Measurements from ENCODE around the gene SUCLG2. TPM values are rescaled to one million over a fixed set of nuclear protein-coding genes. Genes with fewer than 3 reads are reported as not detected.

The SUCLG2 gene
- total RNA-seq, 2 experiments from 2014 or later: 28.3 to 44.7 TPM

DNA sequence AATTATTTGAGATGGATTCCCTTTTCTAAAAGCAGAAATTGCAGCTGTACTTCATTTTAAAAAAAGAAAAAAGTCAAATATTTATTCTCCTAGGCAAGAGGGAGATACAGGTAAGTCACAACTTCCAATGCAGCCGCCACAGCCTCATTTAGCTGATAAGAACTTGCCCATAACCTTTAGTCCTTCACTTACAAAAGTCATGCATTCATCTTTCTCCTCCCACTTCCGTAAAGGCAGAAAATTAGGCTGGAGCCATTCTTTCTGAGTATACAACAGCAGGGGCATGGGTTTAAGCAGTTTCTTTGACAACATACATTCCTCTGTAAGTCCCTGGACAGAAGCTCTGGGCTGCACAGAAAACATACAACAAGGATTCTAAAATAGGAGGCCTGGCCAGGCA, 4.3 kb downstream of the SUCLG2 start:
- Histone ChIP-seq H3K4me2 (ENCODE audit: low read length) (0 out of 2 replicates have a peak overlapping the region, but pooled peaks have one; percentile 94), H3K27ac (ENCODE audit: low read depth, low read length, poor library complexity, severe bottlenecking) (no peak overlapping the region), H3K4me3 (ENCODE audit: low read depth, low read length, poor library complexity, severe bottlenecking) (no peak overlapping the region), H3K79me2 (ENCODE audit: insufficient read depth, low read depth, low read length) (peaks cover 13% of the 10 kb centered on the region; the same call in 1 of the 2 replicates), H2AFZ (ENCODE audit: low read length) (no peak overlapping the region), H3K36me3 (ENCODE audit: insufficient read depth, low read length) (peaks cover 30% of the 10 kb centered on the region), H3K4me1 (ENCODE audit: insufficient read depth, low read length, poor library complexity, severe bottlenecking) (peaks cover 51% of the 10 kb centered on the region), H4K20me1 (ENCODE audit: insufficient read depth, low read length) (no peaks in the 10 kb centered on the region), H3K9me2 (ENCODE audit: insufficient read depth, low read length) (no peaks in the 10 kb centered on the region), H3K9me3 (ENCODE audit: low read length) (peaks cover under 1% of the 10 kb centered on the region; the same call in 1 of the 2 replicates)
- DNase-seq (ENCODE audit: low spot score): no peak
- ChIA-PET POLR2A (interaction anchor here (0.8 kb wide), 1 partner anchor 269 kb away, joined by 4 read pairs; no protein-coding TSS in a partner anchor), CTCF (ENCODE audit: unreplicated experiment) (no interaction called here)
- no peak for TF ChIP-seq EZH2phosphoT487 (IDR thresholded peaks at IDR 0.05; ENCODE audit: borderline replicate concordance, low read depth, low read length)
- TF ChIP-seq CTCF (conservative IDR thresholded peaks at IDR 0.05; ENCODE audit: low read length): no peak
- no TSS peak for BruUV-seq (replicated peaks)
- intact Hi-C loops (cut with micrococcal nuclease; ENCODE audit: unreplicated experiment): loop anchor here (10.0 kb wide), 1 partner anchor 605 kb away; no protein-coding TSS in a partner anchor

DNA sequence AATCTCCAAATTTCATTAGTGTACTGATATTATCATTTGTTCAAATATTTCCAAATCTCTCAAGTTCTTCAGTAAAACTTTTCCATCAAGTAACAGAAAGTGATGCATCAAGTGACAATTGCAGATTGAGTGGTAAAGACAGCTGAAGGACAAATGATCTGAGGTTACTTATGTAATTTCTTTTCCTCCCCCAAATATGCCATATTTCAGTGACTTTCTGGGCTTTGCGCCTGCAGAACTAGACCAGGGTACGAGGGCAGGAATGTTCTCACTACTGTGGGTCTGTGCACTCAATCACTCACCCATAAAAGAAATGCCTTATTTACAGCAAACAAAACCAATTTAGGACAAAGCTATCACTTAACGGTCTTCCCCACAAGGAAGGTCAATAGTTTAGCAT, 4.7 kb downstream of the SUCLG2 start:
- intact Hi-C loops (cut with micrococcal nuclease; ENCODE audit: unreplicated experiment): loop anchor here (10.0 kb wide), 1 partner anchor 605 kb away; no protein-coding TSS in a partner anchor
- Histone ChIP-seq H4K20me1 (ENCODE audit: insufficient read depth, low read length) (no peaks in the 10 kb centered on the region), H2AFZ (ENCODE audit: low read length) (no peak overlapping the region), H3K4me2 (ENCODE audit: low read length) (no peak overlapping the region), H3K36me3 (ENCODE audit: insufficient read depth, low read length) (peaks cover 30% of the 10 kb centered on the region), H3K27ac (ENCODE audit: low read depth, low read length, poor library complexity, severe bottlenecking) (no peak overlapping the region), H3K4me3 (ENCODE audit: low read depth, low read length, poor library complexity, severe bottlenecking) (no peak overlapping the region), H3K9me2 (ENCODE audit: insufficient read depth, low read length) (no peaks in the 10 kb centered on the region), H3K9me3 (ENCODE audit: low read length) (no peaks in the 10 kb centered on the region), H3K79me2 (ENCODE audit: insufficient read depth, low read depth, low read length) (peaks cover 17% of the 10 kb centered on the region; the same call in 1 of the 2 replicates), H3K4me1 (ENCODE audit: insufficient read depth, low read length, poor library complexity, severe bottlenecking) (peaks cover 47% of the 10 kb centered on the region)
- CTCF ChIA-PET (ENCODE audit: unreplicated experiment): no interaction called here
- no peak for DNase-seq (ENCODE audit: low spot score)
- TF ChIP-seq EZH2phosphoT487 (IDR thresholded peaks at IDR 0.05; ENCODE audit: borderline replicate concordance, low read depth, low read length) (no peak), CTCF (conservative IDR thresholded peaks at IDR 0.05; ENCODE audit: low read length) (no peak)
- POLR2A ChIA-PET: interaction anchor here (0.5 to 1.1 kb wide), 5 partner anchors 12 to 1156 kb away, joined by 3 to 4 read pairs (median 3); no protein-coding TSS in a partner anchor
- BruUV-seq (replicated peaks): no TSS peak

- H4K20me1 ChIP-seq (ENCODE audit: insufficient read depth, low read length): no peaks in the 10 kb centered on the region
- TF ChIP-seq CTCF (conservative IDR thresholded peaks at IDR 0.05; ENCODE audit: low read length) (no peak), EZH2phosphoT487 (IDR thresholded peaks at IDR 0.05; ENCODE audit: borderline replicate concordance, low read depth, low read length) (no peak)
- peaks cover 41% of the 10 kb centered on the region for H3K4me1 ChIP-seq (ENCODE audit: insufficient read depth, low read length, poor library complexity, severe bottlenecking)
- intact Hi-C loops (cut with micrococcal nuclease; ENCODE audit: unreplicated experiment): no loop called here
- H3K4me2 ChIP-seq (ENCODE audit: low read length): no peak overlapping the region
- H3K9me2 ChIP-seq (ENCODE audit: insufficient read depth, low read length): no peaks in the 10 kb centered on the region
- no peaks in the 10 kb centered on the region for H3K9me3 ChIP-seq (ENCODE audit: low read length)
- H2AFZ ChIP-seq (ENCODE audit: low read length): no peak overlapping the region
- ChIA-PET POLR2A (interaction anchor here (0.8 to 1.1 kb wide), 3 partner anchors 11 to 236 kb away, joined by 3 read pairs; no protein-coding TSS in a partner anchor), CTCF (ENCODE audit: unreplicated experiment) (no interaction called here)
- H3K36me3 ChIP-seq (ENCODE audit: insufficient read depth, low read length): peaks cover 33% of the 10 kb centered on the region
- no TSS peak for BruUV-seq (replicated peaks)
- H3K4me3 ChIP-seq (ENCODE audit: low read depth, low read length, poor library complexity, severe bottlenecking): no peak overlapping the region
- no peak overlapping the region for H3K27ac ChIP-seq (ENCODE audit: low read depth, low read length, poor library complexity, severe bottlenecking)
- DNase-seq (ENCODE audit: low spot score): no peak
- peaks cover 17% of the 10 kb centered on the region; the same call in 1 of the 2 replicates for H3K79me2 ChIP-seq (ENCODE audit: insufficient read depth, low read depth, low read length)
These were observed 5.7 kb downstream of the SUCLG2 start for GRCh38 chr3:67648701-67649100.

Data from OCI-LY7 (cell line).